K562 (cell line): ENCODE data around the gene HOGA1. TPM values are rescaled to one million over a fixed set of nuclear protein-coding genes. Genes with fewer than 3 reads are reported as not detected.
A peak's percentile ranks its signal among the peaks of the same experiment; 100 is the strongest.

ENCODE experiments used
- ASH1L ChIP-seq: fragments of 450-650 bp; IDR thresholded peaks from 2 replicates; pipeline ENCODE4 v1.6.1; 2018; ENCODE audit warnings: borderline replicate concordance, mild to moderate bottlenecking, low read depth; ENCODE audit not compliant: partially characterized antibody
- CCNT2 ChIP-seq: IDR thresholded peaks from 2 replicates; pipeline ENCODE4 v1.6.1; 2011; ENCODE audit warnings: borderline replicate concordance, low read depth, mild to moderate bottlenecking, moderate library complexity, mixed read lengths, low read length; ENCODE audit not compliant: insufficient read length; ENCODE audit errors: extremely low read depth
- CEBPZ ChIP-seq: fragments of 150-350 bp; IDR thresholded peaks from 2 replicates; pipeline ENCODE4 v1.6.1; 2014; ENCODE audit warnings: low read depth, mild to moderate bottlenecking, low read length, borderline replicate concordance
- HDGF ChIP-seq: fragments of 450-650 bp; IDR thresholded peaks from 2 replicates; pipeline ENCODE4 v1.6.1; 2016
- HNRNPLL ChIP-seq: fragments of 200-400 bp; formaldehyde crosslinking; IDR thresholded peaks from 2 replicates; pipeline ENCODE4 v1.6.1; 2017; ENCODE audit warnings: low read length, low read depth, mild to moderate bottlenecking; ENCODE audit not compliant: poor library complexity, severe bottlenecking
- KLF6 ChIP-seq: fragments of 250-450 bp; sonication (Bioruptor Pico); IDR thresholded peaks from 2 replicates; pipeline ENCODE4 v1.4.0; 2020; ENCODE audit warnings: mild to moderate bottlenecking, moderate library complexity, borderline replicate concordance
- MAFF ChIP-seq: IDR thresholded peaks from 2 replicates; pipeline ENCODE4 v1.6.1; 2012; ENCODE audit warnings: low read length, improper control_type of control experiment
- PBX2 ChIP-seq, 2 experiments: IDR thresholded peaks in 1 of 2; conservative IDR thresholded peaks in 1 of 2; 2 replicates each; pipeline ENCODE4 v1.6.1; 2016; ENCODE audit warnings: low read depth in 2 of 2, mild to moderate bottlenecking in 1 of 2, missing compliant biosample characterization in 1 of 2, missing genetic modification characterization in 1 of 2, moderate library complexity in 1 of 2
- SPI1 ChIP-seq: IDR thresholded peaks from 2 replicates; pipeline ENCODE4 v1.6.1; 2011; ENCODE audit warnings: low read depth, low read length, control low read depth, borderline replicate concordance
- ZBTB7A ChIP-seq: IDR thresholded peaks from 2 replicates; pipeline ENCODE4 v1.6.1; 2011; ENCODE audit warnings: low read depth, mild to moderate bottlenecking, low read length, moderate library complexity, borderline replicate concordance; ENCODE audit not compliant: control insufficient read depth
- ZBTB9 ChIP-seq: fragments of 450-650 bp; formaldehyde crosslinking; IDR thresholded peaks from 2 replicates; pipeline ENCODE4 v1.4.0; 2020; ENCODE audit warnings: mild to moderate bottlenecking, moderate library complexity
- ZMIZ1 ChIP-seq, 2 experiments: fragments of 150-350 bp in 1 of 2; IDR thresholded peaks; 2 replicates each; pipeline ENCODE4 v1.6.1; 2012 to 2016; ENCODE audit warnings: low read depth in 2 of 2, low read length in 2 of 2, mild to moderate bottlenecking in 1 of 2, moderate library complexity in 1 of 2
- ZNF24 ChIP-seq: fragments of 450-650 bp; IDR thresholded peaks from 2 replicates; pipeline ENCODE4 v1.6.1; 2016
- ZNF263 ChIP-seq: sonication (generic); formaldehyde crosslinking; IDR thresholded peaks from 2 replicates; pipeline ENCODE4 v1.8.0; 2022; ENCODE audit warnings: mild to moderate bottlenecking, missing genetic modification reagents, borderline replicate concordance
- polyA plus RNA-seq, 8 experiments: library from polyadenylated mRNA; depleted of rRNA in 4 of 8; stranded (reverse) in 5 of 8; unstranded in 3 of 8; fragments of >200 nt; fragmentation: Nextera tagmentation in 2 of 8; fragmentation: Illumina TruSeq in 1 of 8; extraction: Ambion mirVana in 2 of 8; extraction: Trizol in 1 of 8; gene quantifications; 2 replicates each; pipeline versions ENCODE4 v1.2.1 to v1.2.3, GENCODE V29; 2011 to 2014; ENCODE audit warnings: inconsistent platforms in 1 of 8, missing spikeins in 1 of 8
- total RNA-seq, 7 experiments: library from RNA; depleted of rRNA in 6 of 7; stranded (reverse); fragments of >200 nt in 6 of 7; fragmentation: Illumina TruSeq in 2 of 7; extraction: Trizol in 2 of 7; gene quantifications; 2 replicates each; pipeline versions ENCODE4 v1.2.1 to v1.2.3, GENCODE V29; 2011 to 2021; ENCODE audit warnings: low replicate concordance in 1 of 7

HOGA1 gene
- total and polyA plus RNA-seq, 9 of the 15 experiments (the other 6 are each of a cell fraction or from before 2014, with no cell fraction given) = not detected

- TF ChIP-seq ZMIZ1 (IDR thresholded peaks at IDR 0.05; ENCODE audit: low read depth in 2 of 2, low read length in 2 of 2) (no peak), KLF6 (CRISPR knock-in tag) (no peak), ZBTB7A (peak; percentile 39; the same call in 1 of the 2 replicates), ZNF24 (peak; percentile 96), PBX2 (CRISPR knock-in tag; IDR thresholded peaks at IDR 0.05; ENCODE audit: low read depth) (no peak), PBX2 (tag; conservative IDR thresholded peaks at IDR 0.05; ENCODE audit: low read depth) (peak; percentile 80), ZNF263 (CRISPR knock-in tag) (no peak), CEBPZ (no peak), HNRNPLL (peak; percentile 92), SPI1 (no peak), MAFF (0 out of 2 replicates have a peak, but pooled peaks have one; percentile 31), ASH1L (peak; percentile 56), ZBTB9 (no peak), HDGF (0 out of 2 replicates have a peak, but pooled peaks have one; percentile 77), CCNT2 (peak; percentile 69)
Measured at GRCh38 chr10:97640174-97640867, 56.1 kb downstream of the HOGA1 start, which contains the start of gene PI4K2A (continued).
